Left ventricle myocardium inferior (tissue), 1 donor: ENCODE measurements around the gene TRAF3. TPM values are rescaled to one million over a fixed set of nuclear protein-coding genes. Genes with fewer than 3 reads are reported as not detected.
A peak's percentile ranks its signal among the peaks of the same experiment; 100 is the strongest.

Experiments used
- DNase-seq: peaks from one replicate; pipeline ENCODE4 v3.0.0-alpha.2; 2020
- H3K27ac ChIP-seq: fragments of 200-600 bp; replicated peaks from 2 replicates; pipeline ENCODE4 v1.8.0; 2021
- H3K27me3 ChIP-seq: fragments of 200-600 bp; 2 replicates; pipeline ENCODE4 v1.8.0; 2021; ENCODE audit warnings: low read depth
- H3K36me3 ChIP-seq: fragments of 200-600 bp; 2 replicates; pipeline ENCODE4 v1.8.0; 2021
- H3K4me1 ChIP-seq: fragments of 200-600 bp; 2 replicates; pipeline ENCODE4 v1.8.0; 2021
- H3K4me3 ChIP-seq: fragments of 200-600 bp; 2 replicates; pipeline ENCODE4 v1.8.0; 2021; ENCODE audit warnings: mild to moderate bottlenecking, moderate library complexity
- H3K9me3 ChIP-seq: fragments of 200-600 bp; replicated peaks from 2 replicates; pipeline ENCODE4 v1.8.0; 2021
- CTCF ChIP-seq: fragments of 200-600 bp; IDR thresholded peaks from 2 replicates; pipeline ENCODE4 v1.8.0; 2021; ENCODE audit warnings: antibody characterized with exemption, mild to moderate bottlenecking, borderline replicate concordance
- intact Hi-C: fragments of 100-400 bp; cut with micrococcal nuclease; formaldehyde crosslinking; loops from one replicate; pipeline ENCODE4 v1.11.0; 2022
- total RNA-seq: library from RNA; stranded (reverse); fragmentation: NEBNext Ultra II Directional; extraction: Animal tissue kit (Norgen Biotek cat#: 25700); gene quantifications from one replicate; pipeline ENCODE4 v1.2.1, GENCODE V29; 2021
- donor health status: DM: no; HTN: yes; CAD: no; lungs with severe emphysema.

Gene TRAF3
- total RNA-seq, 1 donor from 2014 or later = 11.3 TPM

GRCh38 chr14:102918438-102918837 lies 141.2 kb downstream of the TRAF3 start:
- Histone ChIP-seq H3K4me1 (peaks cover 9% of the 10 kb centered on the region), H3K27ac (no peak overlapping the region), H3K27me3 (peaks cover 34% of the 10 kb centered on the region), H3K36me3 (no peaks in the 10 kb centered on the region), H3K9me3 (no peaks in the 10 kb centered on the region), H3K4me3 (no peak overlapping the region)
- no peak for DNase-seq
- no peak for TF ChIP-seq CTCF
- intact Hi-C loops = no loop called here

GRCh38 chr14:102920273-102920997 lies 143.2 kb downstream of the TRAF3 start:
- H3K27ac ChIP-seq = no peak overlapping the region
- H3K36me3 ChIP-seq = no peaks in the 10 kb centered on the region
- TF ChIP-seq CTCF = no peak
- DNase-seq = no peak
- H3K4me1 ChIP-seq = peaks cover 17% of the 10 kb centered on the region
- no peaks in the 10 kb centered on the region for H3K9me3 ChIP-seq
- H3K27me3 ChIP-seq = peaks cover 54% of the 10 kb centered on the region
- intact Hi-C loops = no loop called here
- no peak overlapping the region for H3K4me3 ChIP-seq

- TF ChIP-seq CTCF = no peak
- no peak overlapping the region for H3K4me3 ChIP-seq
- peaks cover 17% of the 10 kb centered on the region for H3K4me1 ChIP-seq
- H3K36me3 ChIP-seq = no peaks in the 10 kb centered on the region
- no peak overlapping the region for H3K27ac ChIP-seq
- no peak for DNase-seq
- H3K9me3 ChIP-seq = no peaks in the 10 kb centered on the region
- intact Hi-C loops = no loop called here
- peaks cover 59% of the 10 kb centered on the region for H3K27me3 ChIP-seq
Measured at GRCh38 chr14:102920998-102921304, 143.7 kb downstream of the TRAF3 start.

GRCh38 chr14:102922490-102923200 lies 145.4 kb downstream of the TRAF3 start, which contains the start of gene AMN:
TSS of gene AMN (plus strand) at chr14:102922663. CDS start at chr14:102922689, 26 bp downstream.
- Histone ChIP-seq H3K9me3 (no peaks in the 10 kb centered on the region), H3K27me3 (peaks cover 76% of the 10 kb centered on the region), H3K4me3 (peak within 1 kb of the TSS; percentile 46), H3K36me3 (no peaks in the 10 kb centered on the region), H3K27ac (no peak within 1 kb of the TSS), H3K4me1 (peaks cover 17% of the 10 kb centered on the region)
- intact Hi-C loops = no loop called here
- no peak for TF ChIP-seq CTCF
- DNase-seq = no peak

GRCh38 chr14:102923201-102923924 lies 146.1 kb downstream of the TRAF3 start:
- H3K27me3 ChIP-seq = peaks cover 83% of the 10 kb centered on the region
- H3K36me3 ChIP-seq = no peaks in the 10 kb centered on the region
- intact Hi-C loops = no loop called here
- H3K4me3 ChIP-seq = peak overlapping the region; percentile 46
- H3K27ac ChIP-seq = no peak overlapping the region
- no peak for DNase-seq
- peaks cover 23% of the 10 kb centered on the region for H3K4me1 ChIP-seq
- H3K9me3 ChIP-seq = no peaks in the 10 kb centered on the region
- TF ChIP-seq CTCF = no peak
